Inferior parietal cortex (tissue), 1 donor: ENCODE data around the gene PTPRT.

Source experiments
- DNase-seq: peaks from one replicate; pipeline ENCODE4 v3.0.0-alpha.2; 2016; ENCODE audit errors: extremely low spot score

The PTPRT gene

DNA sequence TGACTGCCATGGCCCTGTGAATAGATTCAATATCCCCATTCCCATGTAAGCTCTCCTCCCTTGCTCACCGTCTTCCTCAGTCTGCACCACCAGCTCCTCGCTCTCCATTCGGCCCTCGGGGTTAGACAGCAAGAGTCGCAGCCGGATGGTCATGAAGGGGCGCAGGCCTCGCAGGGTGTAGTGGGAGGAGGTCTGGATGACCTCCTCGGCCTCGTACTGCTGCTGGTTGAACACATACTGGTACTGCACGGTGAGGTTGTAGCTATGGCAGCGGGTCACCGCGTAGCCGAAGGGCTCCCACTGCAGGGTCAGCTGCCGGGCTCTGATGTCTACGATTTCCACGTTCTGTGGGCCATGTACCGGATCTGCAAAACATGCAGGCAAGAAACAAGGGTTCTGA, 717.5 kb downstream of the PTPRT start:
- no peak for DNase-seq

GRCh38 chr20:42461965-42462593, 727.6 kb downstream of the PTPRT start:
- DNase-seq = no peak

GRCh38 chr20:42461291-42461690, 728.4 kb downstream of the PTPRT start:
- no peak for DNase-seq

DNA sequence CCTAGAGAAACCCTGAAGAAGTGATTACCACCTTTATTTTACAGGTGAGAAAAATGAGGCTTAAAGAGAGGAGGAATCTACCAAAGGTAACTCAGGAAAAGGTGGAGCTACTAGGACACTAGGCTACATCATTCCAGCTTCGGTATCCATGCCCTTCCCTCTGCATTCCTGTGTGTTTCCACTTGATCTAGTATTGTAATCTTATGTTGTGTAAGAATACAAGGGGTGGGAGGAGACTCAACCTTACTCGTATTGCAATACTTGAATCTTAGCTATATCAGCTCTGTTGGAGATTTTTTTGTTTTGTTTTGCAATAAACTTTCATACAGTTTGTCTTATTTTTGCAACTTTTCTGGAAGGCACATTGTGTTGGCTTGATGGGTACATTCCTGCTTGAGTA, 742.4 kb downstream of the PTPRT start:
- DNase-seq = no peak

GRCh38 chr20:42444799-42445198, 744.9 kb downstream of the PTPRT start:
- DNase-seq = no peak

- DNase-seq = no peak
Measured at GRCh38 chr20:42443200-42443599, 746.5 kb downstream of the PTPRT start.

DNA sequence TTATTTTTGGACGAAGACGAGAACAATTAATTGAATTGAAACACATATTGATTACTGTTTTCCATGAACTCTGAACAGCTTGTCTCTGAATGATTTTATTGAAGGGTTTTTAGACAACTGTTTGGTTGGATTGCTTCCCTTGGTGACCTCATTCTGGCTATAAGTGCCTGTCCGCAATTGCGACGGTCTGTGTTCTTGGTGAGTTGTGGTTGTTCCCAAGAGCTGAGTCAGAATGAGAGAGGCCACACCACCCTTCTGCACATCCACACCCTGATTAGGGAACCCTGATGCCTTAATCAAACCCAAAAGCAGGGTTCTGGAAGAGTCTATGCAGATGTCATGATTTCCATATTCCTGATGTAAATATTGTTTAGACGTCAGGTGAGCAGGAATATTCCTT, 747.0 kb downstream of the PTPRT start:
- no peak for DNase-seq

GRCh38 chr20:42441864-42442331, 747.8 kb downstream of the PTPRT start:
- peak; percentile 8 for DNase-seq

GRCh38 chr20:42441196-42441863, 748.4 kb downstream of the PTPRT start:
- no peak for DNase-seq

DNA sequence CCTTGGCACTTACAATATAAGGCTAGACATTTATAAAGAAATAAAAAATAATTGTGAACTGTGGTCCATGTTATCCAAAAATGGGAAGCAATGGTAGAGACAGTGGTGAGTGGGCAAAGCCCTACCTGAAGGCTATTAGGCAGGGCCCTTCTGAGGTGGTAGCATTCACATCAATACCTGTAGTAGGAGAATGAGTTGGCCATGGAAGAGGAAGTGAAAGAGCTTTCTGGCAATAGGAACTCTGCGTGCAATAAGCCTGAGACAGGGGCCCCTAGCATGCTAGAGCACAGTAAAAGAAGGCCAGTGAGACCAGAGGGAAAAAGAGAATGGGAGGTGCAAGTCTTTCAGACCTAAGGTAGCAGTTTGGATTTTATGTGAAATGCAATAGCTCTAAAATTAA, 754.5 kb downstream of the PTPRT start:
- DNase-seq = no peak

DNA sequence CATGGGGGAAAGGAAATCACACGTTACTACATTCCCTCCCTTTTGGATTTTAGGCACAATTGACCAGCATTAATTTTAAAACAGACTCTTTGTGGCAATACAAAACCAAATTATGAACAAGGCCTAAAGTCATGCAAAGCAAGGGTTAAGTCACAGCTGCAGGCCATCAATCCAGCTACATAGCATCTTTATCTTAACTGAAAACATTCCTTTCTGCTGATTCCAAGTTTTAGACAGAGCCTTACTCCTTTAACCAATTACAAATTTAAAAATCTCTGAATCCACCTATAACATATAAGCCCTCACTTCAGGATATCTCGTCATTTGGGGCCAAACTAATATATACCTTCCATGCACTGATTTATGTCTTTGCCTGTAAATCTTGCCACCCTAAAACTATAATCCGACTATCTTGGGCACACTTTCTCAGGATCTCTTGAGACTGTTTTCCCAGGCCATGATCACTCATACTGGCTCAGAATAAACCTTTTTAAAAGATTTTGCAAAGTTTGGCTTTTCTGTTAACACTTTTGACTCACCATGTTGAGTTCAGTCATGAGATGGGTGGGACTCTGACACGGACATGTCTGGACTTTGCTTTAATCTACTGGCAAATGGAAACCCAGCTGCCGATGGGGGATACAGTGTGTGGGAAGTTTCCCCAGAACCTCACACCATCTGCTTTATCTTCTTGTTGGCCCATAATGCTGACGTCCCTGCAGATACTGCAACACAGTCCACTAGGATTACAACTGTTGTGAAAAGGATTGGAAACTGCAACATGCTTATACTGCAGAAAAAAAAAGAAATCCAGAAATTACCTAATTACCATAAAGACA, 757.0 kb downstream of the PTPRT start:
- DNase-seq = no peak

DNA sequence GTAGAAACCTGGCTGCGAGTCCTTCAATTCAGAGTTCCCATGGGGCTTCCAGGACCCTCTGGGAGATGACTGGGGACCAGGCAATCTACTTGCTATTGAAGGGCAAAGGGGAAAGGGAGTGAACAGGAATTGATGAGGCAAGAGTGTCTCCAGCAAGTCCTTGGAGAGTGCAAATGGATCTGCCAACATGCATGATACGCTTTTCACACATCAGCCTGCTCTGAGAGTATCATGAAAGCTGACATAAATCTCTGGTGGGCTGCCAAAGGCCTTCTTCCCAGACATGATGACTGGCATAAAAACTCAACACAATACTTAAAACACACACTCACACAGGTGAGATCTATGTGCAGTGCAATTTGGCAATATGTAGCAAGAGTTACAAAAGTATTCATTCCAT, 759.1 kb downstream of the PTPRT start:
- DNase-seq = no peak

- no peak for DNase-seq
Measured at GRCh38 chr20:42429761-42430458, 759.8 kb downstream of the PTPRT start.

DNA sequence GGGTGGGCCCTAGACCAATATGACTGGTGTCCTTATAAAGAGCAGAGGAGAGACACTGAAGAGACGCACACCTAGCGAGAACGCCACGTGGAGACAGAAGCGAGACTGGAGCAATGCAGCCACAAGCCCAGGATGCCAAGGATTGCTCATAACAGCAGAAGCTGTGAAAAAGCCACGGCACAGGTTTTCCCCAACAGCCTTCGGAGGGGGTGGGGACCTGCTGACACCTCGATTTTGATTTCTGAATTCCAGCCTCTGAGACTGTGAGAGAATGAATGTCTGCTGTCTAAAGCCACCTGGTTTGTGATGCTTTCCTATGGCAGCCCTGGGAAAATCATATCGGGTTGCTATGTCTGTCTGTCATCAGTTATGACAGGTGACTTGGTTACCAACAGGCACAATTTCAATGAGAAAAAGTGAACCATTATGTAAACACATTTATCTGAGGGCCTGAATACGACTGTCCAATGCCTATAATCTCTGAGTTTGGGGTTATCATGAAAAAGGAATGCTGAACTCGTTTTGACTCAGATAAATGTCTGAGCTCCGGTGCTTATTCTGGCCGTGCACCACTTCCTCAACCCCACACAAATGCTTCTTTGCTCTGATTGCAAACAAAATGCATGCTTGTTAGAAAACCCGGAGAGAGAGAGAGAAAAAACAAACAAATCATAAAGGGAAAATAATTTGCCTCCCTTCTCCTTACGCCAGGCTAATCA, 769.7 kb downstream of the PTPRT start:
- DNase-seq = no peak

- DNase-seq = no peak
Measured at GRCh38 chr20:42406826-42407225, 782.9 kb downstream of the PTPRT start.

DNA sequence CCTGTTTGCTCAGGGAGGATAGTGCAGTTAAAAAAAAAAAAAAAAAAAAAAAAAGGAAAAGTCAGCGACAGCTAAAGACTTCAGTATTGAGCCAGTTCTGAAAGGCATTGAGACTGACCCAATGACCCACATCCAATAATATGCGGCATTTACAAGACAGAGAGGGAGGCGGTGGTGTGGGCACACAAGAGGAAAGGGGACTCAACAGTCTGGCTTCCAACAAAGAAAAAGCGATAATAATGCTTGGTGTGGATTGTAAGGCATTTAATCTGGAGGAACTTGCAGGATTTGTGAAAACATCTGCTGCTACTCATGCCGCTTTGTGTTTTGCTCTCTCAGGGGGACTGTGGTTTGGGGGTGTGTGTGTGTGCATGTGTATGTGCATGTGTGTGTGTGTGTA, 787.3 kb downstream of the PTPRT start:
- no peak for DNase-seq

DNA sequence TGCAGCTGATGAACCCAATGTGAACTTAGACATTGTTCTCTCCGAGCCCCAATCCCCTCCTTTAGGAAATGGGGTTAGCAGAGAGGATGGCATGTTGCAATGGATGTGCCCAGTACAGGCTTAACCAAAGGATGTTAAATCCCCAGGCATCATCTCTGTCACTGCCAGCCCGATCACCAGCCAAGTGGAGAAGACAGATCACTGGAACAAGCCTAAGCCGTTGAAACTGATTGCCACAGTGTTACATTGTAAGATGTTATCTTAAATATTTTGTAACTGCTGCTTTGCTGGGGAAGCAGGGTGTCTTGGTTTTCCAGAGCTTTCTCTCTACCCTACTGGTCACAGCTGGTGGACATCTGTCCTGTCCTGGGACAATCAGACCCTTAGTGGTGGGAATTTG, 788.1 kb downstream of the PTPRT start:
- no peak for DNase-seq

DNA sequence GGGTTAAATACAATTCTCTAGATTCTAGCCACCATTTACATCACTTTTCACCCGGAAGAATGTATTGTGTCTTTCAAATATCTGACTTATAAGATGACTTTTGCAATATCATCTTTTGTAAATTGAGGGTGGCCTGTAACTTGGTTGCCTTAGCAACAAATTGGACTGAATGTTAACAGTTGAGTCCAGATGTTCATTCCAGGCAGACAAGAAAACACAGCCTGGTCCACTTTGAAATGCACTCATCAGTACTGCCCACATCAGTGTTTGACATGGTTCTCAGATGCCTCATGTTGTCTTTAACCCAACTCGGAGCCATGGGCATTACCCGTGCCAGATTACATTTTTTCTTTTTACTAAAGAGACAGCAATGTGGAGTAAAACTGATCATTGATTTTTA, 789.9 kb downstream of the PTPRT start:
- no peak for DNase-seq

DNA sequence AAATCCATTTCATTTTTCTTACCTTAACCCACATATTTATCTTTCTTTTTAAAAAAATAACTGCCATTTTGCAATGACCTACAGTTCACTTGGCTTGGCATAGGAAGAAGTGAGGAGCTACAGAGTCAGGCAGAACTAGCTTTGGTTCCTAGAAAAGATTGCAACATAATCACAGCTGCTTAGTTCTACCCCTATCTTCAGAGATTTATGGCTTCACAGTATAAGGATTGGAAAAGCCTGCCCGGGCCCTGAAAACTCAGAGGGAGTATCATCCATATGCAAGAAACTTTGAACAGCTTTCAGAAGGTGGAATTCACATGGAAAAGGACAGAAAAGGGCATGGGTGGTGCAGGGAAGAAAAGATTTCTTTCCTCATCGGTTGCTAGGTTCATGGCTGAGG, 797.3 kb downstream of the PTPRT start:
- DNase-seq = no peak

GRCh38 chr20:42391807-42392206, 797.9 kb downstream of the PTPRT start:
- DNase-seq = no peak

GRCh38 chr20:42380287-42380686, 809.4 kb downstream of the PTPRT start:
- DNase-seq = no peak

- DNase-seq = no peak
Measured at GRCh38 chr20:42379385-42379784, 810.3 kb downstream of the PTPRT start.
